ENCODE data around the gene RRBP1.

RRBP1 gene

GRCh38 chr20:17647391-17648314, 34.4 kb downstream of the RRBP1 start:
- DNase-seq = no peak

- no peak for DNase-seq
Measured at GRCh38 chr20:17646961-17647301, 35.1 kb downstream of the RRBP1 start.

- DNase-seq = no peak
Measured at GRCh38 chr20:17646209-17646960, 35.7 kb downstream of the RRBP1 start.

GRCh38 chr20:17645546-17646208, 36.4 kb downstream of the RRBP1 start:
- DNase-seq = no peak

- no peak for DNase-seq
Measured at GRCh38 chr20:17645010-17645409, 37.0 kb downstream of the RRBP1 start.

GRCh38 chr20:17644451-17644850, 37.6 kb downstream of the RRBP1 start:
- DNase-seq = no peak

GRCh38 chr20:17643531-17644188, 38.4 kb downstream of the RRBP1 start:
- no peak for DNase-seq

- no peak for DNase-seq
Measured at GRCh38 chr20:17642404-17643269, 39.4 kb downstream of the RRBP1 start.

- no peak for DNase-seq
Measured at GRCh38 chr20:17641993-17642392, 40.0 kb downstream of the RRBP1 start.

GRCh38 chr20:17641520-17641964, 40.5 kb downstream of the RRBP1 start:
- no peak for DNase-seq

- DNase-seq = no peak
Measured at GRCh38 chr20:17640875-17641378, 41.1 kb downstream of the RRBP1 start.

- no peak for DNase-seq
Measured at GRCh38 chr20:17640146-17640874, 41.7 kb downstream of the RRBP1 start.

- DNase-seq = no peak
Measured at GRCh38 chr20:17638835-17639407, 43.1 kb downstream of the RRBP1 start.

- DNase-seq = no peak
Measured at GRCh38 chr20:17637985-17638640, 43.9 kb downstream of the RRBP1 start.

GRCh38 chr20:17637413-17637780, 44.6 kb downstream of the RRBP1 start:
- no peak for DNase-seq

GRCh38 chr20:17636523-17637412, 45.3 kb downstream of the RRBP1 start:
- peak; percentile 23 for DNase-seq

GRCh38 chr20:17635332-17636244, 46.5 kb downstream of the RRBP1 start:
- no peak for DNase-seq

Measured in NCI-H1694 treated with DMSO at 0.1 percent for 48 hours (cell line).